Hepatocyte (in vitro differentiated cells): ENCODE results near the gene DDX17.

Experiments
- EZH2phosphoT487 ChIP-seq: fragments of 200-600 bp; sonication (generic); IDR thresholded peaks from one replicate; pipeline ENCODE4 v1.6.1; 2018; ENCODE audit warnings: antibody characterized with exemption, mild to moderate bottlenecking, low read depth, moderate library complexity; ENCODE audit not compliant: unreplicated experiment, severe bottlenecking
- TF ChIP-seq, protein P1 (sequence below): fragments of 200-600 bp; sonication (generic); IDR thresholded peaks from 2 replicates; pipeline ENCODE4 v1.5.1; 2016; ENCODE audit warnings: antibody characterized with exemption, mild to moderate bottlenecking; ENCODE audit not compliant: poor library complexity

DNA sequence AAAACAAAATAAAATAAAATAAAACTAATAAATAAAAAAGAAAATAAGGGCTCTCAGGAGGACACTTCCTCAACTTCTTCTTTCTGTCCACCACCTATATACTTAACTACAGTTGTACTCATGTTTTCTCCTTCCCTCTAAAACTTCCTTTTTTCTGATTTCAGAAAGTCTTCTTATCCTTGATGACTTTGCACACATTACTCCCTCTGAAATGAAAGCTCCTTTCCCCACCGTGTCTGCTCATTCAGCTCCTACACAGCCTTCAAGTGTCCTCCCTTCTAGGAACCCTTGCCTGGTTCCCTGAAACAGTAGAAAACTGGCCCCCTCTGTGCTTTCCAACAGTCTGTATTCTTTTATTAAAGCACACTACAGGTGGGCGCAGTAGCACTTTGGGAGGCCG, 18.3 kb upstream of the DDX17 start:
- TF ChIP-seq, protein P1, sequence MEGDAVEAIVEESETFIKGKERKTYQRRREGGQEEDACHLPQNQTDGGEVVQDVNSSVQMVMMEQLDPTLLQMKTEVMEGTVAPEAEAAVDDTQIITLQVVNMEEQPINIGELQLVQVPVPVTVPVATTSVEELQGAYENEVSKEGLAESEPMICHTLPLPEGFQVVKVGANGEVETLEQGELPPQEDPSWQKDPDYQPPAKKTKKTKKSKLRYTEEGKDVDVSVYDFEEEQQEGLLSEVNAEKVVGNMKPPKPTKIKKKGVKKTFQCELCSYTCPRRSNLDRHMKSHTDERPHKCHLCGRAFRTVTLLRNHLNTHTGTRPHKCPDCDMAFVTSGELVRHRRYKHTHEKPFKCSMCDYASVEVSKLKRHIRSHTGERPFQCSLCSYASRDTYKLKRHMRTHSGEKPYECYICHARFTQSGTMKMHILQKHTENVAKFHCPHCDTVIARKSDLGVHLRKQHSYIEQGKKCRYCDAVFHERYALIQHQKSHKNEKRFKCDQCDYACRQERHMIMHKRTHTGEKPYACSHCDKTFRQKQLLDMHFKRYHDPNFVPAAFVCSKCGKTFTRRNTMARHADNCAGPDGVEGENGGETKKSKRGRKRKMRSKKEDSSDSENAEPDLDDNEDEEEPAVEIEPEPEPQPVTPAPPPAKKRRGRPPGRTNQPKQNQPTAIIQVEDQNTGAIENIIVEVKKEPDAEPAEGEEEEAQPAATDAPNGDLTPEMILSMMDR: no peak
- TF ChIP-seq EZH2phosphoT487: no peak
